ENCODE measurements around the gene PIP4K2B.

The PIP4K2B gene

DNA sequence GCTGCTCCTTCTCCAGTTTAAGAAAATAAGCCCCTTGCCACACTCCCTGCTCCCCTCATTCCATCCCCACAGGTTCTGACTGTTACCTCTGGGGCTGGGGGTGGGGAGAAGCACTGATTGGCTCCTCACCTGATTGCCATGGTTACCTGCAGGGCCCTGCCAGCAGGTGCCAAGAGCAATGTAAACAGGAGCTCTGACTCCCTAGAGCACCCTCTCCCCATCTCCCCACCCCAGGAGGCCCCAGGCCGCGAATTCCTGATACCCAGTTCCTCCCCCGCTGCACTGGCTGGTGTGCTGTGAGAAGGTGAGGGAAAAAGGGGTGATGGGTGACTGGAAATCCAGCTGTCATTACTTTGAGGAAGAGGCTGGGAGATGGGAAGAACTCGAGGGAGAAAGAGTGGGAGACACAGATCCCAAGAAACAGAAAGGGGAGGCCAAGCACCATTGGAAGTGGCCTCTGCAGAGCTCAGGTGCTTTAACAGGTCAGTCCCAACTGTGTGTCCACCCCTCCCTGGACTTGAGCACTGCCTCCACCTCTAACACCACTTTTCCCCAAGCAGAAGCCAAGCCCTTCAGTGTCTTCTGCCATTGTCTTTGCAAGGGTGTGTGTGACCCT lies 55.7 kb downstream of the PIP4K2B start:
- DNase-seq = no peak

DNA sequence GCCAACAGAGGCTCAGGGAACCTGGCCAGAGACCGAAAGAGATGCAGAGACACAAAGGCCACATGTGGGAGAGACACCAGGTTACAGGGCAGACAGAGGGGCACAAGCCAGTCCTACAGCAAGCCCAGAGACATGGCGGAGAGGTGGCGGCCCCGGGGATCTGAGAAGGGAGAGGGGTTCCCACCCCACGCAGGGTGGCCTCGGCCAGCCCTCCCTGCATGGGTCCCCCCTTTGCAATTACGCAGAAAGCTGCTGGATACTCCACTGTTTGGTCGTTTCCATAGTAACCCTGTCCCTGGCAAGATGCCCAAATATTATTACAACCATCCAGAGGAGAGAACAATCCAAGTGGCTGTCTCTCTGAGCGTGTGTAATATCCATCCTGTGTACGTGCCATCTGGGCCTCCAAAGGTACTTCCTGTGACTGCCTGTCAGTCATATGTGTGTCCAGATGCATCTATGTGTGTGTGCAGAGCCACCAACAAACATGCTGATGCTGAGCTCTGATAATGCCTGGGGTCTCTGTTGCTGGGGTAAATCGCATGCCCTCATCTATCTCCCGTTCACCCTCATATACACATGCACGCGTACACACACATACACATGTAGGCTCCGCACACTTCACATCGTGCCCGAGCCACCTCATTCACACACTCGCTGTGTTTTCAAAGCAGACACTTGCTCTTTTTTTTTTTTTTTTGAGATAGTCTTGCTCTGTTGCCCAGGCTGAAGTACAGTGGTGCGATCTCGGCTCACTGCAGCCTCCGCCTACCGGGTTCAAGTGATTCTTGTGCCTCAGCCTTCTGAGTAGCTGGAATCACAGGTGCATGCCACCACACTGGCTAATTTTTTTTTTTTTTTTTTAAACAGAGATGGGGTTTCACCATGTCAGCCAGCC lies 56.7 kb downstream of the PIP4K2B start:
- no peak for DNase-seq

DNA sequence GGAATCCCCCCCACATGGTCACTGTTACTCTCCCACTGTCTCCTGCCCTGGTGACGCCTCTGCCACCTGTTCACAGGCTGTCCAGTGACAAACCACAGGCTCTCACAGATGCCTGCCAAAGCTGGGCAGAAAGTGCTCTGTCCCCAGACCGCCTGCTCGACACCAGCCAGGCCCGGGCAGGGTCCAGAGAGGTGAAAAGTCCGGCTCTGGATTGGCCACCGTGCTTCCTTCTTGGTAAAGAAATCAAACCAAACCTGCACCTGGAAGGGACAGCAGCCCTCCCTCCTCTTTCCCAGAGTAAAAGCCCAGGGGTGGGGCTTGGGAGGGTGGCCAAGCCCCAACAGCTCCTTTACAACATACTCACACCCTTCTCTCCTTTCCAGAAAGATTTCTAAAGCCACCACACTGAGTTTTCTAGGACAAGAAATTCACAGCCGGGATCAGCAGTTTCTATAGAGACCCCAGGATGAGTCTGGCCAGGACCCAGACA lies 57.4 kb downstream of the PIP4K2B start:
- no peak for DNase-seq

- DNase-seq = no peak
Observed at GRCh38 chr17:38741461-38741860, 57.9 kb downstream of the PIP4K2B start.

DNA sequence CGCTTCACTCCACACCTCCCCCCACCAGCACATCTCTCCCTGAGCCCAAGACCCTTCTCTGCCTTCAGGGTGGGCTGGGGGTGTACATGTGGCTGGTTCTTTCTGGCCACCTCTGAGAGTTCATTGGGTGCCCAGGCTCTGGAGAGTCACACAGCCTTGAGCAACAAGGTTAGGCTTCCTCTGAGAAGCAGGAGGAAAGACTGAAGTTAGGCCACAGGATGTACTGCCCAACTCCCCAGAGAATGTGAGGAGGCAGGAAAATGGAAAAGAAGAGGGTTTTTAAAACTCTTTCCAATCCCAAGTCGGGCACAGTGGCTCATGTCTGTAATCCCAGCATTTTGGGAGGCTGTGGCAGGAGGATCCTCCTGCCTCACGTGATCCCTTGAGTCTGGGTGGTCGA lies 58.5 kb downstream of the PIP4K2B start:
- DNase-seq = no peak

- no peak for DNase-seq
Observed at GRCh38 chr17:38740044-38740443, 59.3 kb downstream of the PIP4K2B start.

DNA sequence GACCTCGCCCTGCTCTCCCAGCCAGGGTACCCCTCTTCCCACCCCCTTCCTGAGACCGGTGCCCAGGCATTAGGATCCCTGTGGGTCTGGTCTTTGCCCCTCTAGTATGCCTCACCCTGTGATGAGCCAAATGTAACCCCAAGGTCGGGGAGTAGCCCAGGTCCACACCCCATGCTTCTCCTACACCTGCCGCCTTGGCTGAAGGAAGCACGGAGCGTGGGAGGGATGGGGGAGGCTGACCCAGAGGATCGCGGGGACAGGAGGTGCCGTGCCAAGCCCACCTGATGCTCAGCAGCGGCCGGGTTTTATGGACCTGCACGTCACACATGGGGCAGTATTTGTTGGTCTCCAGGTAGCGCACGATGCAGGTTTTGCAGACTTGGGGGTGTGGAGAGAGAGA lies 60.1 kb downstream of the PIP4K2B start:
- no peak for DNase-seq

DNA sequence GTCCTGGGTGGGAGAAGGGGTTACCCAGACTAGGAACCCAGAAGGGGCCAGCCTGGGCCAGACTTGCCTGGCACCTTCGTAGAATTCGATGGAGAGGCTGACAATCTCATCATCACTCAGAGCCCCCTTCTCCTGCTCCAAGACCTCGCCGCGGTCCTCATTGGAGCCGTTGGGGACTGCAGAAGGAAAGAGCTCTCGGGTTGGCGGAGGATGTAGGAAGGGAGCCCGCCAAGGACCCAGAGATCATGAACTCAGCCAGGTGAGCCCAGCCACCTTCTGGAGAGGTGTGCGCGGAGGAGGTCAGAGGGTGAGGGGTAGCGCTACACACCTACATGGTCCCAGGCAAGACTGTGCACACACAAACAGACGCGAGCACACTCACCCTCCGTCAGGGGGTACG lies 60.7 kb downstream of the PIP4K2B start:
- DNase-seq = no peak

GRCh38 chr17:38738007-38738662 lies 61.2 kb downstream of the PIP4K2B start:
- no peak for DNase-seq

DNA sequence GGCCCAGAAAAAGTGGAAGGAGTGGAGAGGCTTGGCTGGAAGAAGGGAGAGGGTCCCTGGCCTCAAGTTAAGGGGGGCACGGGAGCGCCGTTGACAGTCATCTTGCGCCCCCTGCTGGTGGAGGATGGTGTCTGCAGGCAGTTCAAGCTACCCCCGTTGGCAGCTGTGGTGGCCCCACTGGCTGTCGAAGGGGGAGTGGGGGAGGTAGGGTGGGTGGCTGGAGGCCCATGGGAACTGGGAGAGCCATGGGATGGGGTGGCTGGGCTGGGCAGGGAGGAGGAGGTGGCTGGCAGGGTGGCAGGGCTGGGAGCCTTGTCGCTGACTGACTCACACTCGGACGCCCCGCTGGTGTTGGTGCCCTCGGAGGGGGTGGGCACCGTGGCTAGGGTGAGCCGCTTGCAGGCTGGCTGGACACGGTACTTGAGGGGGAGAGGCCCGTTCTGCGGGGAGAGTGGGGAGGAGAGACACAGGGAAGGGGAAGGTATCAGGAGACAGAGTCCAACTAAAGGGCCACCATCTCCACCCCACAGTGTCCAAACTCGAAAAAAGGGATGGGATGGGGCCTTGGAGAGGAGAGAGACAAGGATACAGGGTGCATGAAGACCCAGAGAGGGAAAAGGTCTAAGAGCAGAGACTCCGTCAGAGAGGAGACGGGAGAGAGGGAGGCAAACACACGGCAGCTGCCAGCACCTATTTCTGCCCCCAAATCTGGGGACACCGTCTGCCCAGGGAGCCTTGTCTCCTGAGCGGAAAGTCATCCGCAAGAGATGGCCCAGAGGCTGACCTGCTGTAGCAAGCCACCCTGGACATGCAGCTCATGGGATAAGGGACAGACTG lies 64.0 kb downstream of the PIP4K2B start:
- peak; percentile 81 for DNase-seq

DNA sequence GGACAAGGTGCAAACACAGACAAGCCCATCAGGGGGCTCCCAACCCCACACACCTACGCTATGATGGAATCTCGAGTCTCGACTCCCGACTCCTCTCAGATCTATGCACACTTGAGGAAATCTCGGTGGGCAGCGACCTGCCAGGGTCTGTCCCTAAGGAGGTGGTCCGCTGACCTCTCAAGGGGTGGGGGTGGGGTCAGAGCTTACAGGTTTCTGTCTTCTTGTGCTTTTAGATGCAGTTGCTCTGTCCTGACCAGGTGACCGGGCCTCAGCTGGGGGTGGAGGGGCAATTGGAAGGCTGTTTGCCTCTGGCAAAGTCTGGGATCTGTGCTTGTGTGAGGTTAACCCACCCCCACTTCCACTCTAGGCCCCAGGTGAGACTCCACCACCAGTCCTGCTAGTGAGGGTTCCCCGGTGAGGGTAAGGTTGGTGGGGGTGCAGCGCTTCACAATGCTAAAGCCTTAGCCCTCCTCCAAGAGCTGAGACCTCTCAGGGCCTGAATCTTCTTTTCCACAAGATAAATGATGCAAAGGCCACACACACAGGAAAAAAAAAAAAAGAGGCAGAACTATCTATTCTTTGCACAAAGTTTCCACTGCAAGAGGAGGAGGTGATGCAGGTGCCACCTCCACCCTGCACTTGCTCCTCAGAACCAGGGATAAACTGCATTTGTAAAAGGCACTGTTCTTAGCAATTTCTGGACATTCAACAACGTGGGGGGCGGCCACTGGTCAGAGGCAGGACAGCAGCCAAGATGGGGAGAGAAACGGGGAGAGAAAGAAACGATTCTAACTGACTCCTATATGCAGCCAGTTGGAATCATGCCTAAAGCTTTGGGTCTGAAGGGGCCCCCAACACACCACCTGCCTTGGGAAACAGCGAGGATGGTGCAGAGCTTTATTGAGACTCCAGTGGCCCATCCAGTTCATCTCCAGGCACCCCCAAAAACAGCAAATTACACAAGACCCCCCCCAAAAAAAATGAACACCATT lies 65.1 kb downstream of the PIP4K2B start:
- DNase-seq = peak; percentile 38

GRCh38 chr17:38733282-38733981 lies 65.9 kb downstream of the PIP4K2B start:
- no peak for DNase-seq

DNA sequence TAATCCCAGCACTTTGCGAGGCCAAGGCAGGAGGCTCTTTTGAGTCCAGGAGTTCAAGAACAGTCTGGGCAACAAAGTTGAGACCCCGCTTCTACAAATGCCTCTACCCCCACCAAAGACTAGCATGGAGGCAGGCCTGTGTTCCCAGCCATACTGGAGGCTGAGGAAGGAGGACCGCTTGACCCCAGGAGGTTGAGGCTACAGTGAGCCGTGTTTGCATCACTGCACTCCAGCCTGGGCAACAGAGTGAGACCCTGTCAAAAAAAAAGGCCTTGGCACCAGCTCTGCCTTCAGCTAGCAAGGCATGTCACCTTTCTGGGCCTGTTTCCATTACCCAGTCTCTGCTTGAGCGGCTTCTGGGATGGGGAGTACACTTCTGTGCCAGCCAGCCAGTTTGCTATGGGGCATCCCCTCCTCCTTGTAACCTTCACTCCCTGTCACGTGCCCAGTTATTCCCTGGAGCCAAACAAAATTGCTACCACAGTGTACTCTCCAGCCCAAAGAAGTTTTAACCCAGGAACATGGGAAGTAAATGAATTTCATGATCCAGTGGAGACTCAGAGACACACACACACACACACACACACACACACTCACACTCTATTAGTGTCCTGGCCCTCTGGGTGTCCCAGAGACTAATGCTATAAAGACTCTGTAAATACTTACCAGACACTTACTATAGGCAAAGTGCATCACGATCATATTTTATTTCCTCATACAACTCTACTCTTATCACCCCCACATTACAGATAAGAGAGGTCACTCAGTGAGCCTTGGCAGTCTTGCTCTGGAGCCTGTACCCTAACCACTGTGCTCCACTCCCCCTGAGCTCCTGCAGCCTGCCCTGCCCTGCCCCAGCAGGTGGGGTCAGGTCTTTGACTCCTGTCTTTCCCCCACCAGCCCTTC lies 66.7 kb downstream of the PIP4K2B start:
- no peak for DNase-seq

- DNase-seq = no peak
Observed at GRCh38 chr17:38731526-38732294, 67.6 kb downstream of the PIP4K2B start.

DNA sequence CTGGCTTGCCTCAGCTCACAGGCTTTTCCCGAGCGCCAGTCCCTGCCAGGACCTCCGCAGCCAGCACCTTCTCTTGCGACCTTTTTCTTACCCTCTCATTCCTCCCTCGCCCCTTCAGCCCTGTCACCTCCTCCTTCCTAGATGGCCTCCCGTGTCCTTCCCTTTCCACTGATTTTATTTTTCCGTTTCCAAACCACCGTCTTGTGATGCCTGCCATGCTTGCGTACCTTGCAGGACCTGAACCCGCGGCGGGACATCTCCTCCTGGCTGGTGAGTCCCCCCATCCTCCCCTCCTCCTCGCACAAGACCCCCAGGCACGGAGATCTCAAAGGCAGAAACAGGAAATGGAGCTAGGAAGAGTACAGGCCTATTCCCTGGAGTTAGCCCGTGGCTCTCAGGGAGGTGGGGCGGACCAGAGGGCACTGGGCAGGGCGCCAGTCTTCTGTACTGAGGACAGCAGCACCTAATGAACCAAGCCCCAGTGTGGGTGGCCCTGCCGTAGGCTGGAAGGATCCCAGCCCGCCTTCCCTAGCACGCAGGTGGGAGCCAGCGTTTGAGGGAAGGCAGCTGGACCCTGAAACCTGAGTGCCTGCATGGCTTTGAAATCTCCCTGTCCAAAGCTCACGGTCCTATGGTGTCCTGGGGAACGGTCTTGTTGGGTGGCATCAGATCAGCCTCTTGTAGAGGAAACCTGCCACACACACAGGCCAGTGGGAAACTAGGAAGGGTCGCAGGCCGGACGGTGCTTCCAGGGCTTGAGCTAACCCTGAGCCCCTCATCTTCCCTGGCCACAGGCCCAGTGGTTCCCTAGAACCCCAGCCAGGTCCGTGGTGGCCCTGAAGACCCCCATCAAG lies 68.6 kb downstream of the PIP4K2B start:
- DNase-seq = no peak

GRCh38 chr17:38729886-38730525 lies 69.3 kb downstream of the PIP4K2B start, which contains the start of gene CISD3:
Gene CISD3 (plus strand): TSS chr17:38730341. CDS start chr17:38730359, 18 bp downstream.
- DNase-seq = peak; percentile 79

- no peak for DNase-seq
Observed at GRCh38 chr17:38729368-38729885, 69.9 kb downstream of the PIP4K2B start.

Data from stimulated activated CD4-positive, alpha-beta T cell treated with anti-CD3 and anti-CD28 coated beads, Interleukin-4, amount 100 ng/mL, for 24 hours (primary cell).